Ishikawa (cell line): ENCODE measurements around the gene ST3GAL5.

Source experiments
- CREB1 ChIP-seq: IDR thresholded peaks from 2 replicates; pipeline ENCODE4 v1.6.1; 2012; ENCODE audit warnings: low read depth
- EGR1 ChIP-seq: IDR thresholded peaks from 2 replicates; pipeline ENCODE4 v1.6.1; 2012
- EP300 ChIP-seq: IDR thresholded peaks from 2 replicates; pipeline ENCODE4 v1.6.1; 2012; ENCODE audit warnings: borderline replicate concordance
- NFIC ChIP-seq: IDR thresholded peaks from 2 replicates; pipeline ENCODE4 v1.6.1; 2012
- TAF1 ChIP-seq: IDR thresholded peaks from 2 replicates; pipeline ENCODE4 v1.6.1; 2012; ENCODE audit warnings: low read depth, mild to moderate bottlenecking
- YY1 ChIP-seq: IDR thresholded peaks from 2 replicates; pipeline ENCODE4 v1.6.1; 2012; ENCODE audit warnings: low read depth
- TF ChIP-seq, protein P1 (sequence below): IDR thresholded peaks from 2 replicates; pipeline ENCODE4 v1.6.1; 2012; ENCODE audit warnings: low read depth, mild to moderate bottlenecking
- TF ChIP-seq, protein P2 (sequence below): IDR thresholded peaks from 2 replicates; pipeline ENCODE4 v1.6.1; 2012

DNA sequence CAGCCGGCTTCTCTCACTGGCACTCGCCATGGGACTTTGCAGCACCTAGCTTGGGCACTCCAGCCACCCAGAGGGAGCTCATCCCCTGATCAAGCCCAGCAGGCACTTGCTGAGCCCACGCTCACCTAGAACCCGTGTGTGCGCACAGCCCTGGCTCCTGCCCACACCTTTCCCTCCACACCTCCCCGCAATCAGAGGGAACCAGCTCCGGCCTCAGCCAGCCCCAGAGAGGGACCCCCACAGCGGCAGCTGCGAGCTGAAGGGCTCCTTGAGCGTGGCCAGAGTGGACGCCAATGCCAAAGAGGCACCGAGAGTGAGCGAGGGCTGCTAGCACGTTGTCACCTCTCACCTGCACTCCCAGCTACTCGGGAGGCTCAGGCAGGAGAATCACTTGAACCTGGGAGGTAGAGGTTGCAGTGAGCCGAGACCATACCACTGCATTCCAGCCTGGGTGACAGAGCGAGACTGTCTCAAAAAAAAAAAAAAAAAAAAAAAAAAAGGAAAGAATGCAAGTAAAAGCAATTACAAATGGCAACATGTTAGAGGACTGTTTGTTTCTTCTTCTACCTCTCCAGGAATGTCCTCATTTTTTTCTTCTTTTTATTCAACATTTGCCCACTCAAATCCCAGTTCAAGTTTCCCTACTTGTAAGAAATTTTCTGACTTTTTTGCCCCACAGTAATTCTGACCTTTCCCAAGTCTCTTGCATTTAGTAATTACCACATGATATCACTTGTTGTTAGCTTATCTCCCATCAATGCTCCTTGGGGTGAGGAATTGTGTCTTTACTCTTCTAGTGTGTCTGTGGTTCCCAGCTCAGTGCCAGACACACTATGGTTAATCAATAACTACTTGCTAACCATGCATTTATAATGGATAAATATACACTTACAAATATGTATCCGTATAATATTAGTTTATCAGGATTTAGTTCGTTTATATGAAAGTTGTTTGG is 40.6 kb upstream of the ST3GAL5 start:
- TF ChIP-seq CREB1: no peak
- no peak for TF ChIP-seq EP300
- TF ChIP-seq, protein P1, sequence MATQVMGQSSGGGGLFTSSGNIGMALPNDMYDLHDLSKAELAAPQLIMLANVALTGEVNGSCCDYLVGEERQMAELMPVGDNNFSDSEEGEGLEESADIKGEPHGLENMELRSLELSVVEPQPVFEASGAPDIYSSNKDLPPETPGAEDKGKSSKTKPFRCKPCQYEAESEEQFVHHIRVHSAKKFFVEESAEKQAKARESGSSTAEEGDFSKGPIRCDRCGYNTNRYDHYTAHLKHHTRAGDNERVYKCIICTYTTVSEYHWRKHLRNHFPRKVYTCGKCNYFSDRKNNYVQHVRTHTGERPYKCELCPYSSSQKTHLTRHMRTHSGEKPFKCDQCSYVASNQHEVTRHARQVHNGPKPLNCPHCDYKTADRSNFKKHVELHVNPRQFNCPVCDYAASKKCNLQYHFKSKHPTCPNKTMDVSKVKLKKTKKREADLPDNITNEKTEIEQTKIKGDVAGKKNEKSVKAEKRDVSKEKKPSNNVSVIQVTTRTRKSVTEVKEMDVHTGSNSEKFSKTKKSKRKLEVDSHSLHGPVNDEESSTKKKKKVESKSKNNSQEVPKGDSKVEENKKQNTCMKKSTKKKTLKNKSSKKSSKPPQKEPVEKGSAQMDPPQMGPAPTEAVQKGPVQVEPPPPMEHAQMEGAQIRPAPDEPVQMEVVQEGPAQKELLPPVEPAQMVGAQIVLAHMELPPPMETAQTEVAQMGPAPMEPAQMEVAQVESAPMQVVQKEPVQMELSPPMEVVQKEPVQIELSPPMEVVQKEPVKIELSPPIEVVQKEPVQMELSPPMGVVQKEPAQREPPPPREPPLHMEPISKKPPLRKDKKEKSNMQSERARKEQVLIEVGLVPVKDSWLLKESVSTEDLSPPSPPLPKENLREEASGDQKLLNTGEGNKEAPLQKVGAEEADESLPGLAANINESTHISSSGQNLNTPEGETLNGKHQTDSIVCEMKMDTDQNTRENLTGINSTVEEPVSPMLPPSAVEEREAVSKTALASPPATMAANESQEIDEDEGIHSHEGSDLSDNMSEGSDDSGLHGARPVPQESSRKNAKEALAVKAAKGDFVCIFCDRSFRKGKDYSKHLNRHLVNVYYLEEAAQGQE: no peak
- no peak for TF ChIP-seq YY1
- TF ChIP-seq, protein P2, sequence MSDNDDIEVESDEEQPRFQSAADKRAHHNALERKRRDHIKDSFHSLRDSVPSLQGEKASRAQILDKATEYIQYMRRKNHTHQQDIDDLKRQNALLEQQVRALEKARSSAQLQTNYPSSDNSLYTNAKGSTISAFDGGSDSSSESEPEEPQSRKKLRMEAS: 0 out of 2 replicates have a peak, but pooled peaks have one; percentile 17
- no peak for TF ChIP-seq NFIC
- TF ChIP-seq TAF1: no peak
- no peak for TF ChIP-seq EGR1
